Astrocyte (in vitro differentiated cells and primary cell): ENCODE results near the gene KRT6C.

Experiments used
- CTCF ChIP-seq: IDR thresholded peaks from 2 replicates; pipeline ENCODE4 v1.5.1; 2011; ENCODE audit warnings: low read depth, mild to moderate bottlenecking, inconsistent platforms, low read length, moderate library complexity; ENCODE audit not compliant: insufficient read depth
- EZH2 ChIP-seq: IDR thresholded peaks from 2 replicates; pipeline ENCODE4 v1.6.1; 2012; ENCODE audit warnings: mild to moderate bottlenecking, low read length, inconsistent platforms; ENCODE audit not compliant: insufficient read depth

GRCh38 chr12:52455821-52456220 is 17.8 kb downstream of the KRT6C start:
- TF ChIP-seq CTCF (no peak), EZH2 (no peak)
